ENCODE data around the gene BCL2L2. TPM values are rescaled to one million over a fixed set of nuclear protein-coding genes. Genes with fewer than 3 reads are reported as not detected.
A peak's percentile ranks its signal among the peaks of the same experiment; 100 is the strongest.

Gene BCL2L2
- total RNA-seq, 1 experiment from 2014 or later, result 20.3 TPM

- no TSS peak for BruUV-seq (replicated peaks)
- H3K4me3 ChIP-seq, result no peak overlapping the region
- no peaks in the 10 kb centered on the region for H3F3A ChIP-seq (ENCODE audit: insufficient read depth, low read depth)
- no peak overlapping the region for H2AFZ ChIP-seq
- no peaks in the 10 kb centered on the region for H4K20me1 ChIP-seq (ENCODE audit: insufficient read depth)
- no peak overlapping the region for H3K4me2 ChIP-seq
- no peaks in the 10 kb centered on the region for H3K36me3 ChIP-seq (ENCODE audit: low read depth)
- no peaks in the 10 kb centered on the region for H3K27me3 ChIP-seq (ENCODE audit: insufficient read depth, low read depth)
- intact Hi-C loops (cut with micrococcal nuclease; ENCODE audit: unreplicated experiment), result no loop called here
- POLR2A ChIA-PET (ENCODE audit: unreplicated experiment), result no interaction called here
- CTCF ChIA-PET, result interaction anchor here (0.7 kb wide), 1 partner anchor 174 kb away, joined by 3 read pairs; no protein-coding TSS in a partner anchor
- DNase-seq, result no peak
- H3K27ac ChIP-seq, result no peak overlapping the region
- H3K4me1 ChIP-seq (replicated peaks; ENCODE audit: insufficient read depth), result 0 out of 2 replicates have a peak, but pooled peaks cover 5% of the 10 kb centered on the region
- peaks cover 19% of the 10 kb centered on the region for H3K79me2 ChIP-seq (ENCODE audit: low read depth)
- H3K9me3 ChIP-seq (ENCODE audit: insufficient read depth, low read depth), result no peaks in the 10 kb centered on the region
- H3K9me2 ChIP-seq (ENCODE audit: insufficient read depth), result no peaks in the 10 kb centered on the region
- TF ChIP-seq CTCF (conservative IDR thresholded peaks at IDR 0.05) (no peak), EZH2 (IDR thresholded peaks at IDR 0.05; ENCODE audit: low read depth) (no peak)
Measured at GRCh38 chr14:23281247-23281646, 25.4 kb upstream of the BCL2L2 start.

- Histone ChIP-seq H3K36me3 (ENCODE audit: low read depth) (no peaks in the 10 kb centered on the region), H3K79me2 (ENCODE audit: low read depth) (peaks cover 19% of the 10 kb centered on the region), H3K4me3 (peak overlapping the region; percentile 94), H3K4me2 (peak overlapping the region; percentile 82), H3K9me2 (ENCODE audit: insufficient read depth) (no peaks in the 10 kb centered on the region), H2AFZ (peak overlapping the region; percentile 87), H3K27ac (peak overlapping the region; percentile 50; the same call in 1 of the 2 replicates), H4K20me1 (ENCODE audit: insufficient read depth) (no peaks in the 10 kb centered on the region), H3F3A (ENCODE audit: insufficient read depth, low read depth) (peaks cover 9% of the 10 kb centered on the region; the same call in 1 of the 2 replicates), H3K4me1 (replicated peaks; ENCODE audit: insufficient read depth) (peaks cover 10% of the 10 kb centered on the region), H3K27me3 (ENCODE audit: insufficient read depth, low read depth) (no peaks in the 10 kb centered on the region), H3K9me3 (ENCODE audit: insufficient read depth, low read depth) (no peaks in the 10 kb centered on the region)
- ChIA-PET POLR2A (ENCODE audit: unreplicated experiment) (no interaction called here), CTCF (no interaction called here)
- no peak for DNase-seq
- TF ChIP-seq EZH2 (IDR thresholded peaks at IDR 0.05; ENCODE audit: low read depth) (no peak), CTCF (conservative IDR thresholded peaks at IDR 0.05) (no peak)
- intact Hi-C loops (cut with micrococcal nuclease; ENCODE audit: unreplicated experiment), result no loop called here
- no TSS peak for BruUV-seq (replicated peaks)
Measured at GRCh38 chr14:23284654-23285529, 21.7 kb upstream of the BCL2L2 start.

GRCh38 chr14:23285530-23286019 is 21.1 kb upstream of the BCL2L2 start:
- DNase-seq, result no peak
- Histone ChIP-seq H4K20me1 (ENCODE audit: insufficient read depth) (no peaks in the 10 kb centered on the region), H3K79me2 (ENCODE audit: low read depth) (peaks cover 19% of the 10 kb centered on the region), H3K4me3 (peak overlapping the region; percentile 94), H3K4me2 (peak overlapping the region; percentile 82), H3K9me3 (ENCODE audit: insufficient read depth, low read depth) (no peaks in the 10 kb centered on the region), H3K9me2 (ENCODE audit: insufficient read depth) (no peaks in the 10 kb centered on the region), H2AFZ (peak overlapping the region; percentile 87), H3K27ac (peak overlapping the region; percentile 50), H3K4me1 (replicated peaks; ENCODE audit: insufficient read depth) (peaks cover 10% of the 10 kb centered on the region), H3K36me3 (ENCODE audit: low read depth) (no peaks in the 10 kb centered on the region), H3F3A (ENCODE audit: insufficient read depth, low read depth) (peaks cover 9% of the 10 kb centered on the region; the same call in 1 of the 2 replicates), H3K27me3 (ENCODE audit: insufficient read depth, low read depth) (no peaks in the 10 kb centered on the region)
- TF ChIP-seq EZH2 (IDR thresholded peaks at IDR 0.05; ENCODE audit: low read depth), result no peak
- TF ChIP-seq CTCF (conservative IDR thresholded peaks at IDR 0.05), result no peak
- intact Hi-C loops (cut with micrococcal nuclease; ENCODE audit: unreplicated experiment), result no loop called here
- TSS peak; percentile 63 for BruUV-seq (replicated peaks)
- ChIA-PET CTCF (no interaction called here), POLR2A (ENCODE audit: unreplicated experiment) (no interaction called here)

Measured in PC-9 (cell line).